SH-SY5Y (cell line): ENCODE results near the gene RGS19.

Experiments
- GATA2 ChIP-seq: IDR thresholded peaks from 2 replicates; pipeline ENCODE4 v1.6.1; 2011; ENCODE audit warnings: mild to moderate bottlenecking, low read depth, low read length
- GATA3 ChIP-seq: IDR thresholded peaks from 2 replicates; pipeline ENCODE4 v1.6.1; 2011; ENCODE audit warnings: low read depth, mild to moderate bottlenecking, low read length, moderate library complexity

DNA sequence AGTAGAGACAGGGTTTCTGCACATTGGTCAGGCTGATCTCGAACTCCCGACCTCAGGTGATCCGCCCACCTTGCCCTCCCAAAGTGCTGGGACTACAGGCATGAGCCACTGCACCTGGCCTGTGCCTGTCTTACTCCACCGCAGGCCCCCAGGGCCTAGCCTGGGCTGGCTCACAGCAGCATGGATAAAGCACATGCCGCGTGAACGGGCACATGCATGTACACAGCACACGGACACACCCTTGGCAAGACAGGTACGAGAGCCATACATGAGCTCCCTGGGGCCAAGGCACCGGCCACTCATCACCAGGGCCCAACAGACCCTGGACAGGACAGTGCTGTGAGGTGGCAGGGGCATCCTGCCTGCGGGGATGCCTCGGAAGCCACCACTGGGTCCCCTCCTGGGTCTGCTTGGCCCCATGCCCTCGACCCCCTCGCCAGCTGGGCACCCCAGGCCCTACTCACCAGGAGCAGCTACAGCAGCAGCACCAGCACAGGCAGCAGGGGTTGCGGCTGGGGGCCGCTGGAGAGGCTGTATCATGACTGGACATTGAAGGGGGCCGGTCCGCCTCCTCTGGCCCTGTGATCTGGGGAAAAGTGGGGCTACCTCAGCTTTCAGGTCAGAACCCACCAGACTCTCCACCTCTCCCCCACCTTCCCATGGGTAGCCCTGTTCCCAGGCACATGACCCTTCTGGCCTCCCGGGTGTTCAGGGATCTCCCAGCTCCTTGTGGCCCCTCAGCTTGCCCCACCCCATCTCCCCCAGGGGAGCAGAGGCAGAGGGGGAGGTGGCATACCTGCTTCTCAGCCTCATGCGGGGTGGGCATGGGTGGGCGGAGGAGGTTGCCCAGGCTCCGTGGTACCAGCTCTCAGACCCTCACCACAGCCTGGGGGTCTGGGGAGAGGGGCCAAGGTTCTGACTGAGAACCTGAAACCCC is 3.0 kb downstream of the RGS19 start:
- TF ChIP-seq GATA3 (no peak), GATA2 (no peak)
